ENCODE data around the gene MKI67.
"Not testable (repeated sequence)": the region's sequence is repeated elsewhere in the genome, so short reads cannot be mapped to it uniquely, and the experiment has no call there.

Gene MKI67, protein sequence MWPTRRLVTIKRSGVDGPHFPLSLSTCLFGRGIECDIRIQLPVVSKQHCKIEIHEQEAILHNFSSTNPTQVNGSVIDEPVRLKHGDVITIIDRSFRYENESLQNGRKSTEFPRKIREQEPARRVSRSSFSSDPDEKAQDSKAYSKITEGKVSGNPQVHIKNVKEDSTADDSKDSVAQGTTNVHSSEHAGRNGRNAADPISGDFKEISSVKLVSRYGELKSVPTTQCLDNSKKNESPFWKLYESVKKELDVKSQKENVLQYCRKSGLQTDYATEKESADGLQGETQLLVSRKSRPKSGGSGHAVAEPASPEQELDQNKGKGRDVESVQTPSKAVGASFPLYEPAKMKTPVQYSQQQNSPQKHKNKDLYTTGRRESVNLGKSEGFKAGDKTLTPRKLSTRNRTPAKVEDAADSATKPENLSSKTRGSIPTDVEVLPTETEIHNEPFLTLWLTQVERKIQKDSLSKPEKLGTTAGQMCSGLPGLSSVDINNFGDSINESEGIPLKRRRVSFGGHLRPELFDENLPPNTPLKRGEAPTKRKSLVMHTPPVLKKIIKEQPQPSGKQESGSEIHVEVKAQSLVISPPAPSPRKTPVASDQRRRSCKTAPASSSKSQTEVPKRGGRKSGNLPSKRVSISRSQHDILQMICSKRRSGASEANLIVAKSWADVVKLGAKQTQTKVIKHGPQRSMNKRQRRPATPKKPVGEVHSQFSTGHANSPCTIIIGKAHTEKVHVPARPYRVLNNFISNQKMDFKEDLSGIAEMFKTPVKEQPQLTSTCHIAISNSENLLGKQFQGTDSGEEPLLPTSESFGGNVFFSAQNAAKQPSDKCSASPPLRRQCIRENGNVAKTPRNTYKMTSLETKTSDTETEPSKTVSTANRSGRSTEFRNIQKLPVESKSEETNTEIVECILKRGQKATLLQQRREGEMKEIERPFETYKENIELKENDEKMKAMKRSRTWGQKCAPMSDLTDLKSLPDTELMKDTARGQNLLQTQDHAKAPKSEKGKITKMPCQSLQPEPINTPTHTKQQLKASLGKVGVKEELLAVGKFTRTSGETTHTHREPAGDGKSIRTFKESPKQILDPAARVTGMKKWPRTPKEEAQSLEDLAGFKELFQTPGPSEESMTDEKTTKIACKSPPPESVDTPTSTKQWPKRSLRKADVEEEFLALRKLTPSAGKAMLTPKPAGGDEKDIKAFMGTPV (N-terminal part only)

DNA sequence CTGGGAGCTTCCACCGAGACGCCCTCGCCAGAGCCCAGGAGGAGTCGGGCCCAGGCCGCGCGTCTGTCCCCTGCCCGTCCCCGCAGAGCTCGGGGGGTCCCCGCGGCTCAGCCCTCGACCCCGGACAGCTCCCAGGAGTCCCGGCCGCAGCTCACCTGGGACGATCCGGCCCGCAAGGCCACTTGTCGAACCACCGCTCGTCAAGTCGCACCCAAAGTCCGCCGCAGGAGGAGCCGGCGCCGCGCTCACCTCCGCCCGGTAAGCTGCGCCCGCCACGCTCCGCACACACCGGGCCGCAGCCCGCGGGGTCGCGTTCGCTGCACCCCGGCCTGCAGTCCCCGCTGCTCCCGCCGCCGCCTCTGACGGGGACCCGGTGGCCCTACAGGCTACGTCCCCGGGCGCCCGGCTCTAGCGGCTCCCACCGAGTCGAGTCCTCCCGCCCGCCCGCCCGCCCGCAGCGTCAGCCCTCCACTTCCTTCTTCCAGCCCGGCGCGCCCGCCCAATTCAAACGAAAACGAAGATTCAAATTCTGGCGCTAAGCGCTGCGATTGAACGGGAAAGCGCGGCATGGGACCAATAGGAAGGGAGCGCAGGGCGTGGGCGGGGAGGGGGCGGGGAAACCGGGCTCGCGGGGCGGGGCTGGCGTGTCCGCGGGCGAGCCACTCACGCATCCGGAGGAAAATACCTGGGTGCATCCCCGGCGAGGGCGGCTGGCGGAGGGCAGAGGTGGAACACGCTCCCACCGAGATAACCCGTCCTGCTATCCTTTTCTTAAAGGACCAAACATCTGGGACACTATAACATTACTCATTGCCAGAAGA lies at the start of gene MKI67:
Gene MKI67, minus strand, starts transcription at position 480 of the 821 bp plus-strand sequence. CDS start 756 bp downstream, outside the sequence.
- in situ Hi-C loops (cut with MboI; ENCODE audit: low sequenced_read_pairs) = no loop called here

DNA sequence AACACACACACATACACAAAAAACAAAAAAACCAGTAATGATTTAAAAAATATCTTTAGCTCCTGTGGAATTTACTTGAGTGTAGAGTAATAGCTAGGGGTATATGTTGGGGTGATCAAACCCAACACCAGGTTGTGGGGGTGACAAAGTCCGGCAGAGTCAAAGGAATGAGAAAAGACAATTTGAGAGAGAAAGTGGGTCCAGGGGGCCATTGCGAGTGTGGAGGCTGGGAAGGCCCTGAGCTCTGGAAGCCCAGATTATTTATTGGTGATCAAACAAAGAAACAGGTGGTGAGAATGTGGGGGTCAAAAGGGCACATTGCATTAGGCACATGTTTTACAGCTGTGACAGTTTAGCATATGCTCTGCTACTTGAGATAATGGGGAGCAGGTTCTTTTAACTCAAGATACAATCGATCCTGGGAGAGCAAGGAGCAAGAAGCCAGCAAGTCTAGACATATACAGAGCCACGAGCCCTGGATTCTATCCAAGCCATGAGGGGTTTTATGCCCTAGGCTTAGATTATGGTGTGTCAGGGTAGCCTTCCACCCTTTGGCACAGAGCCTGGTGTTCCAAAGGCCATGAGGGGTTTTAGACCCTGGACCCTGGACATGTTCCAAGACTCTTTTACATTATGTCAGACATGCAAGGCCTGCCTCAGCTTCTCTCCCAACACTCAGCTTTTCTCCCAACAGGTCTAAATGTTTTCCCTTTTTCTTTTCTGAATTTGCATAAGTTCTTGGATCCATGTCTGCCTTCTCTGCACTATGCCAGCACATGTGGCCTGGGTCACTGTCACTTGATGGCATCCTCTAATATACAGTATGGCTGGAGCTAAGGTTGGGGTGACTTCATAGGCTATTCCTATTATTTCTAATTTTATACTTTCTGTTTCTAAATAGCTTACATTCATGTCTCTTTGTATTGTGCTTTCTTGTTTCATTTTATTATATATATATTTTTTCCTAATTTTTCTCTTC lies 48.6 kb upstream of the MKI67 start:
- in situ Hi-C loops (cut with MboI; ENCODE audit: low sequenced_read_pairs) = no loop called here

DNA sequence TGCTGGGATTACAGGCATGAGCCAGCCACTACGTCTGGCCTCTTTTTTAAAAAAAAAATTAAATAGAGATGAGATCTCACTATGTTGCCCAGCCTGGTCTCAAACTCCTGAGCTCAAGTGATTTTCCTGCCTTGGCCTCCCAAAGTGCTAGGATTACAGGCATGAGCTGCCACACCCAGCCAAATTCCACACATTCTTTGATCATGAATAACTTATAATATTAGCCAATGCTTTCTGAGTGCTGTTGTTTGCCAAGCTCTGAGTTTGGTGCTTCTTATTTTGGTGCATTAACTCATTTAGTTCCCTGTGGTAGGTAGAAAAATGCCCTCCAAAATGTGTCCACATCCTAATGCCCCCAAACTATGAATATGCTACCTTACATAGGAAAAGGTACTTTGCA lies 47.2 kb upstream of the MKI67 start:
- in situ Hi-C loops (cut with MboI; ENCODE audit: low sequenced_read_pairs) = no loop called here

DNA sequence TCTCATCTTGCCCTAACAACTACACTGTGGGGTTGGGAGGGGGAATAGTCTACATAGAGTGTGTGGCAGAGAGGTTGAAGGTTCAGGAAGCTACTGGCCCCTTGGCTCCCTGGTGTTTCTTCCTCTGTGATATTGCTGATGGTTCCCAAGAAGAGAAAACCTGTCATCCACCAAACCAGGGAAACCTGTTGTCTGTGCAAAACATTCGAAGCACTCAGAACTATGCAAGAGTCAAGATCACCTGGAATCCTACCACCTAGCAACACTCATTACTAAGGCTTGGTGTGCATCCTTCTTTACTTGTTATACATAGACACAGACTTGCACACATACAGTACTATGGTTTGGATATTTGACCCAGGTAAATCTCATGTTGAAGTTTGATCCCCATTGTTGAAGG lies 46.5 kb upstream of the MKI67 start:
- in situ Hi-C loops (cut with MboI; ENCODE audit: low sequenced_read_pairs) = no loop called here

DNA sequence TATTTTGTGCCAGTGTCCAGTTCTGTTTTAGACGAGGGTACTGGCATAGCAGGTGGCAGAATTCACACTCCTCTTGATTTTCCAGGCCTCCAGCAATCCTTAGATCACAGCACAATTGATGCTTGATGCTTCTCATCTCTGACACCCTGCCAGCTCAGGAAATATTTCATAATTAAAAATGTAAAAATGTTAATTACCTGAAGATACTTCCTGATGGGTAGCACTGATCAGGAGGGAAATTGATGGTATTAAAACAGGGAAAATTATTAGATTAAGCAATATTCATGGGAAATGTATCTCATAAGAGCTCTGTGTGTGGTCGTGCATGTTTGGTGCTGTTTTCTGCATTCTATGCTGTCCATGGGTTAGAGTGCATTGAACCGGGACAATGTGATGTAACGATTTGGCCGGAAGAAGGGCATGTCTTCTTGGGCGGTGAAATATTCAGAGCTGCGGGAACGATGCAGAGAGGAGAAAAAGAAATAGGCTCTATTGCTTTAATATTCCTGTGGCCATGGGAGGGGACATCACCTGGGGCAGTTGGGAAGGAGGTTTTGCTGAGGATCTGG lies 43.7 kb upstream of the MKI67 start:
- in situ Hi-C loops (cut with MboI; ENCODE audit: low sequenced_read_pairs) = no loop called here

DNA sequence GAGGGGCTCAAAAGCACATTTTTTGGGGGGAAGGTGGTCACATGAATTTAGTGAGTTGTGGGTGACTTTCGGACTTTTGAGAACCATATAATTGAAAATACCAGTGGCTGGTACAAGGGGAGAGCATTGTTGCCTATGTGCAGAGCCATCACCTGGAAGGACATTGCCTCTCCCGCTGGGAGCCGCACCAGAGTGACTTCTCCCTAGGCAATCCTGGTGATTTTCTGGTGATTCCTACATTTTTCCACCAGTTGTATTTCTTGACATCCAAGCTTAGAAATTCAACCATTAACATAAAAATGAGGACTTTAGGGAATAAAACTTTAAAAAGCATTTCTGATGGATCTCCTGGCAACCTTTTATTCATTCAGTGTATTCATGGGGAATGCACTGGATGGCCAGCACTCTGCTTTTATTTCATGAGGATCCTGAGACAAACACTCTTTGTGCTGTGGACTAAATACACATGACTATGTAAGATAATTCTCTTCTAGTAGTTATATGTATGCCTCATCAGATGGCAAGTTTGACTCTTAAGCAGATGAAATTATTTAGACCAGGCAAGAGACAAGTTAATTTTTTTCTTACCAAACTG lies 41.8 kb upstream of the MKI67 start:
- in situ Hi-C loops (cut with MboI; ENCODE audit: low sequenced_read_pairs) = no loop called here

DNA sequence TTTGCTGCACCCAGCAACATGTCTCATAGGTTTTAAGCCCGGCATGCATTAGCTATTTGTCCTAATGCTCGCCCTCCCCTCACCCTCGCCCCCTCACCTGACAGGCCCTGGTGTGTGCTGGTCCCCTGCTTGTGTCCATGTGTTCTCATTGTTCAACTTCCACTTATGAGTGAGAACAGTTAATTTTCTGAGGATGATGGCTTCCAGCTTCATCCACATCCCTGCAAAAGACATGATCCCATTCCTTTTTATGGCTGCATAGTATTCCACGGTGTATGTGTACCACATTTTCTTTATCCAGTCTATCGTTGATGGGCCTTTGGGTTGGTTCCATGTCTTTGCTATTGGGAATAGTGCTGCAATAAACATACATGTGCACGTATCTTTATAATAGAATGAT lies 40.9 kb upstream of the MKI67 start:
- in situ Hi-C loops (cut with MboI; ENCODE audit: low sequenced_read_pairs) = not testable (repeated sequence)

DNA sequence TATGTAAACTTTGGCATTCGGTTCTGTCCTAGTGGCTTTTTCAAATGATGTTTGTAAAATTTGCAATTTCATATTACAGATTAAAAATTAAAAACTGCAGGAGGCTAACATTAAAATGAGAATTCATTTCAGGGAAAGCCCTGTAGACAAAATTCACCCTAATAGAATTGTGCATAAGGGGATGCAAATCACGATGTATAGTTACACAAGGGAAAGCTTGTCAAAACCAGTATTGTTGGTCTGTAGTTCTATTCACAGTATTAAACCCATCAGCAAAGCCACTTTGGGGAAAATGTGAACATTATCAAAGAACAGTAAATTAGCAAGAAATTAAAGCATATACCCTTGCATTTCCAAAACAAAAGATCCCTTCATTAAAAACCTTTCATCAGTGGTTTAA lies 39.9 kb upstream of the MKI67 start:
- in situ Hi-C loops (cut with MboI; ENCODE audit: low sequenced_read_pairs) = no loop called here

DNA sequence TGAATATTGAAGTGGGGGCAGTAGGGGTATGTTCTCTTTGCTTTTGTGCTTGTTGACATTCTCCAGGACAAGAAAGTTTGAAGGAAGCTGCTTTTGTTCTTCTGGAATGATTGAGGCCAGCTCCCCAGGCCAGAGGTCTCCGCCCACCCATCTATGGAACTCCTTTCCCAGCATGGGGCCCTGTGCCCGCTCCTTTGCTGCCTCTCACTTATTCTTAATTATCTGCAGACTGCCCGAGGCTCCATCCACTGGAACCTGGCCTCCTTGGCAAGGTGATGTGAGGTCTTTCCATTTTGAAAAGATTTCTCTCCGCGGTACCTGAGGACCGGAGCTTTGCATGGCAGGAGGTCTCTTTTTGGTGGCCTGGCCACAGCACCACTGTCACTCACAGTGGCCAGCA lies 39.3 kb upstream of the MKI67 start:
- in situ Hi-C loops (cut with MboI; ENCODE audit: low sequenced_read_pairs) = no loop called here

DNA sequence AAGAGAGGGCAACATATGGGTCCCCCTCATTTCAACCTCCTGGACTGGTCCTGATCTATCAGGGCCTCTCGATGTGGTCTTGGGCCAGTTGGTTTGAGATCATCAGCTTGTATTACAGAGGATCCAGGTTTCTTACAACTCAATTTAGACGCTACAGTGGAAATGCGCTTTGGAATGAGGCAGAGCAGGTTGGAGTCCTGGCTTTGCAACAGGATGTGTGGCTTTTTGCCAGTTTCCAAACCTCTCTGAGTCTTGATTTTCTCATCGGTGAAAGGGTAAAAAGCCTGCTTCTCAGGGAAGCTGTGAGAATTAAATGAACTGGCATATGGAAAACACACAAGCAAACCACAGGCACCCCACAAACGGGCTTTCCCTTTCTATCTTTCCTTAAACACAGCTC lies 37.5 kb upstream of the MKI67 start:
- in situ Hi-C loops (cut with MboI; ENCODE audit: low sequenced_read_pairs) = no loop called here

DNA sequence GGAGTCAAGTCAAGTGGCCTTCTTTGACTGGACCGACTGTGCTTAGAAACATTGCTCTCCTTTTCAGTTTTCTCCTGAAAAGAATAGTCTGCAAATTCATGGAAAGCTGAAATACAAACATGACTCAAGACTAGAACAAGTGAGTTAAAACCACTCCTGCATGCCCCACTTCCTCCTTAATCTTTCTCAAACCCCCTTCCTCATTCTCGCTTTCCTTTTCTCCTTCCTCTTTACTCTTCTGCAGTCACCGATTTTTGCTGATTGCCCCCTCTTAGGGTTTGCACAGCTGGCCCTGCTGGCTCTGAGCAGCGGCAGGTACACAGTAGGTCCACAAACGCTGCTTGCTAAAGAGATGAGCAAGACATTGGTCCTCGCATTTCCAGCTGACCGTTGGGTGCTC lies 34.8 kb upstream of the MKI67 start:
- in situ Hi-C loops (cut with MboI; ENCODE audit: low sequenced_read_pairs) = no loop called here

DNA sequence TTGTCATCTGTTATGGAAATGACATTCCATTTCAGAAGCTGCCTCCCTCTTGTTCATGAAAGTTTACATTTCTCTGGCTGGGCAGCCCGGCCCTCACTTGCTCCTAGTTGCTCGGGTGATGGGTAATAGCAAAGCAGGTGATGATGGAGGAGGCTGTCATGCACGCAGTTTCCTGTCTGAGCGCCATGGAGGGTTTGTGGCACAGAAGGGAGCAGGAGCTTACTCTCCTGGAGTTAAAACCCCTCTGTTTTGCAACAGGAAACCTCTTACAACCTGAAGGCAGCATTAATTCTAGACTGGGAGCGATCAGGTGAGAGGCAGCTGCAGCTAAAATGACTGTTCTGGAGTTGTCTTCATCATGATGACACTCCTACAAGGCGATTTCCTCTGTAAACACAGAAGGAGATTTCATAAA lies 34.1 kb upstream of the MKI67 start:
- in situ Hi-C loops (cut with MboI; ENCODE audit: low sequenced_read_pairs) = no loop called here

DNA sequence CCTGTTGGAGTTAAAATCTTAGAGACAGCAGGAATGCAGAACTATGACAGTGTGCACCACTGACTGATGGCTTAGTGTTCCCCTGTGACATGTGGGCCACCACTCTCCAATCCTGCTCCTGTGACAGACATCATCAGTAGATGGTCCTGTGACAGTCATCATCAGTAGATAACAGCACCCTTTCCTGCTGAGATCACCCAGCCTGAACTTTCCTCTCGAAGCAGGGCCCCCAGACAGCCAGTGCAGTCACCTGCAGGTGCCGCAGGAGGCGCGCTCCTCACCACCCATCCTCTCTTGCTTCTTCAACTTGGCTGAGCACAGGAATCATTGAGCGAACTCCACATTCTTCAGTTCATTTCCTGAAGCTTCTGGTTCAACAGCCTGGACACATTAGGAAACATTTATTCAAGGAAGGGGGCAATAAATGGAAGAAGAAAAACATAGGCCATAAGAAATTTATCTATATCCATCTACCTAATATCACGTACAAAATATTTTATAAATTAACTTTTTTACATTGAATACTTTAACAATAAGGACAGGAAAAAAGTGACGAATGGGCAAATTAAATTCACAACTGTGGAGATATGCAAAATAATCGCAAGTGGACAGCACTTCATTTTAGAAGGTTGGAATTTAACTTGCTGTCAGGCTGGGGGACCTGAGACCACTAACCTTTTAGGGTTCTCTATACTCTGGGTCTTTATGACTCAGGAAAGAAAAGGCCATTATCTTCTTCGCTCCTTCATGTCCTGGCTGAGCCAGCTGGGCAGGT lies 32.0 kb upstream of the MKI67 start:
- in situ Hi-C loops (cut with MboI; ENCODE audit: low sequenced_read_pairs) = no loop called here

DNA sequence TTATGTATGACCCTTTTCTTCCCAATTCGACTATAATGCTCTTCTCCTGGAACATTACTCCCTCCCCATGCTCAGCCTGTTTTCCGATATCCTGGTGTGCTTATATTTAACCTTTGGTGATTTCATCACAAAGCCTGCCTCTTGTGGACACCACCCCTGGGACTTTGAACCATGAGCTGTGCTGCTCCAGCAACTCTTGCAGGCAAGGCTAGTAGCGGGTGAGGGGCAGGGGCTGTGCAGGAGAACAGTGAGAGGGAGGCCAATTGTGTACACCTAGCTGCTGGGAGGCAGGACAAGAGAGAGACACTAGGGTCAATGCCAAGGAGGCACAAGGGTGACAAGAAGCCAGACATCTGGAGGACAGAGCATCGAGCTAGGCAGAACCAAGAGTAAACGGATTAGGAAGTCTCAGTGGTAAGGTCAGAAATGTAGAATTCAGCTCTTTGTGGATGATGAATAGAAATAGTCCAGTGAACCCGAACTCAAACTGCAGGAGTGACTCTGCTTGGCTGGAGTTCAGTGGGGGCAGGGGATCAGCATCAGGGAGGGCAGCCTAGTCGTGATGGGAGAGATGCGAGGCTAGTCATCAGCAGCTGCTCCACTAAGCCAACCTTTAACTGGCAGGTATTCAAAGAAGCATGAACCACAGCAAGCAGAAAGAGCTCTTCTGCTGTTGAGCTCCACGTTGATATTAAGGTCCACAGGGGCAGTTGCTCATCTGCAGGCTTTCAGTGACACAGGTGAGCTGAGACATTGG lies 31.0 kb upstream of the MKI67 start:
- in situ Hi-C loops (cut with MboI; ENCODE audit: low sequenced_read_pairs) = no loop called here

DNA sequence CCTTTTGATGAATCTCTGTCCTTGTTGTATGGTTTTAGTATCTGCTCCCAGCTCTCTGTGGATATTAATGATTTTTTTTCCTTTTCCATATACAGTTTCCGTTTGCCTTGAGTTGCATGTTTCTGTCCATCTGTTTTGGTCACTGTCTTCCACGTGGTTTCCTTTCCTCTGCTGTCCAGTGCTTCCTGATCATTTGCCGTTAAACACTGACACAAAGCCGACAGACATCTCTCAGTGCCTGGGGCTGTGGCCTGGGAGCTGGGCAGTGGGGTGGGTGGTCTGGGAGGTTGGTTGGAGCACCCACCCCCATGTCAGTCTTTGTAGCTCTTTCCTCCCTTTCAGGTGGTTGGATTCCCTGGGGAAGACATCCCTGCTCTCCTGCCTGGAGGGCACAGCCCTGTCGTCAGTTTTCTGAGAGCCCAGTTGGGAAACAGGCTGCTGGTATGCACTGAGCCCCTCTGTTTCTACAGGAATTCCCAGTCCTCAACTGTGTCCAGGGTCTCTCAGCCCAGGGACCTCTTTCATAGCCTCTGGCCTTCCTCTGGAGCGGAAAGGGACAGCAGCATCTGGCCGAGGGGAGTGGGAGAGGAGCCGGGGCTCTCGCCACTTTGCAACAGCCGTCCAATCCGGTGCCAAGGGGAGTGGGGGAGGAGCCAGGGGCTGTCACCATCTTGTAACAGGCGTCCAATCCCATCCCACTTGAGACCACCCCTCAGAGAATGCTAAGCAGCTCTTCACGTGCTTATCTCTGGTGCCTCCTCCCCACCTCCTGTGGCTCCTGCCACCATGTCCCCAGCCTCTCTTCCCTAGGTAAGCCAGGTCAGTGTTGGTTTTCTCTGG lies 26.7 kb upstream of the MKI67 start:
- in situ Hi-C loops (cut with MboI; ENCODE audit: low sequenced_read_pairs) = no loop called here

DNA sequence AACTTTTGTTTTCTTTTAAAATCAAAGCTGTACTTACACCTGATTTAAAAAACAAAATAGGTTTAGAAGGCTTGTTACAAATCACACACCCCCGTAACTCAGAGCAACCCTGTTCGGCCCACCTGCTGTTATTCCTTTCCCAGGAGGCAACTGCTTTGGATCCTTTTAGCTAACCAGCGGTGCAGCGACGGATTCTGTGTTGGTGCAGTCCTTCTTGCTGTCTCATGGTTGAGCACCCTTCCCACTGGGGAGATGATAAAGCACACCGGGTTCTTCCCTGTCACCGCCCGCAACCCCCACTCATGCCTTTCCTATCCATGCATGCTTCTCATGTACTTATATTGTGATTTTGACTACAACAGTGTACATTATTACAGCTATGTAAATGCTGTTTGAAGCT lies 24.8 kb upstream of the MKI67 start:
- in situ Hi-C loops (cut with MboI; ENCODE audit: low sequenced_read_pairs) = no loop called here
